ENCODE measurements around the gene GSC.

GSC gene

DNA sequence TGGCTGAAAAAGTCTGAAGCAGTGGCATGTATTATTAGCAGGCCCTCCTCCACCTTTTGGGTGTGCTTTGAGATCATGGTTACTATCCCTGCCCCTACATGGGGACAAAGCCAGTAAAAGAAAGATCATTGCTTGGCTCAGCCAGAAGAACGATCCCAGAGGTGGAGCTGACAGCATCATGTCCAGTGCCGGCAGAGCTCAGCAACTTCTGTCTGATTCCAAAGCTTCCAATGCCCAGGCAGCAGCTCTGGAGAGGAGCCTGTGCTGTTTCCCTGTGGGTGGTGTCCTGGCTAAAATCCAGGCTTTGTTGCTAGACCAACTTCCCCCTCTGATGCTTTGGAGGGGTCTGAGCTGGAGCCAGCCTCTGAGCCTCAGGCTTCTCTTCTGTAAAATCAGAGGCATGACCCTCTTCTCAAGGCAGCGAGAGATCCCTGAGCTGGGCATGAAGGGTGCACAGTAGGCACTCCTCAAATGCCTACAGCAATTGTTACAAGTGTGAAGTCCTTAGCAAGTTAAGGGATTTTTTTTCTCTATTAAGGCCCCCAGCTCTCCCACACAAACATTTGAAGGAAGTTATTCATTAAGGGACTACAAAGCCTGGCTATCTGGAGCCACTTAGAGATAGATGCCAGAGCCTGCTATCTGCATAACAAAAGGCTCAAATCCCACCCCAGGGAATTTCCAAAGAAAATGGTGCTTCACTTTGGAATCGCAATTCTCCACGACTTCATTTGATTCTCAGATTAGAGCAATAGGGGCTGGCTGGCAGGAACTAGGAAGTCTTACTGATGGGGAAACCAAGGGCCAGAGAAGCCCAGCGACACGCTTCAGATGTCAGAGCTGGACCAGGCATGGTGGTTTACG, 10.9 kb upstream of the GSC start:
- H3K4me1 ChIP-seq (ENCODE audit: control insufficient read depth in 1 of 2, insufficient read depth in 2 of 2, low read length in 2 of 2): no peaks in the 10 kb centered on the region
- no peak overlapping the region for H3K9ac ChIP-seq (ENCODE audit: low read length)
- H2AFZ ChIP-seq (ENCODE audit: insufficient read depth, low read length, poor library complexity): no peak overlapping the region
- peaks cover 7% of the 10 kb centered on the region for H3K27me3 ChIP-seq (ENCODE audit: insufficient read depth, low read length)
- no CpG with 5 or more reads among the region's 8 CpGs for WGBS (ENCODE audit: extremely low coverage, insufficient coverage, insufficient read length)
- H3K79me2 ChIP-seq (ENCODE audit: control insufficient read depth, insufficient read depth, low read length, poor library complexity): no peaks in the 10 kb centered on the region
- H3K23ac ChIP-seq (ENCODE audit: low read length): no peak overlapping the region
- no peak overlapping the region for H2AK5ac ChIP-seq (ENCODE audit: low read length)
- H3K4ac ChIP-seq (ENCODE audit: low read depth, low read length): no peak overlapping the region
- no peak overlapping the region for H3K18ac ChIP-seq (ENCODE audit: low read length)
- no peak overlapping the region for H2BK120ac ChIP-seq (ENCODE audit: insufficient read depth, low read length, poor library complexity)
- H3K79me1 ChIP-seq (ENCODE audit: low read length): no peaks in the 10 kb centered on the region
- no peak overlapping the region for H2BK12ac ChIP-seq (ENCODE audit: low read length)
- no peak overlapping the region for H4K12ac ChIP-seq (ENCODE audit: low read depth, low read length)
- H3K36me3 ChIP-seq (ENCODE audit: control insufficient read depth in 1 of 2, insufficient read depth in 2 of 2, low read length in 2 of 2): no peaks in the 10 kb centered on the region
- no peak overlapping the region for H3K4me3 ChIP-seq (ENCODE audit: low read depth, low read length)
- no peak overlapping the region for H3K27ac ChIP-seq (ENCODE audit: low read depth, low read length)
- H4K91ac ChIP-seq (ENCODE audit: low read depth, low read length): no peak overlapping the region
- no peak overlapping the region for H2BK5ac ChIP-seq (ENCODE audit: low read depth, low read length, poor library complexity)
- H4K8ac ChIP-seq (ENCODE audit: low read depth, low read length): no peak overlapping the region
- peaks cover 3% of the 10 kb centered on the region for H3K9me3 ChIP-seq (ENCODE audit: insufficient read depth, low read depth, low read length)
- no peak overlapping the region for H3K14ac ChIP-seq (ENCODE audit: low read length)
- H3K4me2 ChIP-seq (ENCODE audit: low read length): no peak overlapping the region
- no peak for DNase-seq

GRCh38 chr14:94779713-94780112, 9.8 kb upstream of the GSC start:
- Histone ChIP-seq H3K9ac (ENCODE audit: low read length) (no peak overlapping the region), H4K12ac (ENCODE audit: low read depth, low read length) (no peak overlapping the region), H2BK12ac (ENCODE audit: low read length) (no peak overlapping the region), H2AK5ac (ENCODE audit: low read length) (no peak overlapping the region), H3K18ac (ENCODE audit: low read length) (no peak overlapping the region), H3K14ac (ENCODE audit: low read length) (no peak overlapping the region), H2AFZ (ENCODE audit: insufficient read depth, low read length, poor library complexity) (no peak overlapping the region), H3K27ac (ENCODE audit: low read depth, low read length) (no peak overlapping the region), H3K4ac (ENCODE audit: low read depth, low read length) (no peak overlapping the region), H2BK120ac (ENCODE audit: insufficient read depth, low read length, poor library complexity) (no peak overlapping the region), H3K9me3 (ENCODE audit: insufficient read depth, low read depth, low read length) (peaks cover 3% of the 10 kb centered on the region), H3K79me1 (ENCODE audit: low read length) (no peaks in the 10 kb centered on the region), H3K4me1 (ENCODE audit: control insufficient read depth in 1 of 2, insufficient read depth in 2 of 2, low read length in 2 of 2) (no peaks in the 10 kb centered on the region), H3K79me2 (ENCODE audit: control insufficient read depth, insufficient read depth, low read length, poor library complexity) (no peaks in the 10 kb centered on the region), H3K27me3 (ENCODE audit: insufficient read depth, low read length) (peaks cover 17% of the 10 kb centered on the region), H2BK5ac (ENCODE audit: low read depth, low read length, poor library complexity) (no peak overlapping the region), H4K8ac (ENCODE audit: low read depth, low read length) (no peak overlapping the region), H4K91ac (ENCODE audit: low read depth, low read length) (no peak overlapping the region), H3K23ac (ENCODE audit: low read length) (no peak overlapping the region), H3K36me3 (ENCODE audit: control insufficient read depth in 1 of 2, insufficient read depth in 2 of 2, low read length in 2 of 2) (no peaks in the 10 kb centered on the region), H3K4me2 (ENCODE audit: low read length) (no peak overlapping the region), H3K4me3 (ENCODE audit: low read depth, low read length) (no peak overlapping the region)
- no peak for DNase-seq
- WGBS (ENCODE audit: extremely low coverage, insufficient coverage, insufficient read length): no CpG with 5 or more reads among the region's 5 CpGs

- peaks cover 0 to 2% of the 10 kb centered on the region in 2 experiments for H3K4me1 ChIP-seq (ENCODE audit: control insufficient read depth in 1 of 2, insufficient read depth in 2 of 2, low read length in 2 of 2)
- H3K14ac ChIP-seq (ENCODE audit: low read length): no peak overlapping the region
- no peak overlapping the region for H2AK5ac ChIP-seq (ENCODE audit: low read length)
- H2BK120ac ChIP-seq (ENCODE audit: insufficient read depth, low read length, poor library complexity): no peak overlapping the region
- H4K91ac ChIP-seq (ENCODE audit: low read depth, low read length): no peak overlapping the region
- DNase-seq: peak in 1 of 2 donors; percentile 33
- H3K4me2 ChIP-seq (ENCODE audit: low read length): no peak overlapping the region
- no peak overlapping the region for H3K4me3 ChIP-seq (ENCODE audit: low read depth, low read length)
- H3K36me3 ChIP-seq (ENCODE audit: control insufficient read depth in 1 of 2, insufficient read depth in 2 of 2, low read length in 2 of 2): no peaks in the 10 kb centered on the region
- no peak overlapping the region for H2BK12ac ChIP-seq (ENCODE audit: low read length)
- no peak overlapping the region for H3K23ac ChIP-seq (ENCODE audit: low read length)
- H3K4ac ChIP-seq (ENCODE audit: low read depth, low read length): no peak overlapping the region
- no peak overlapping the region for H3K18ac ChIP-seq (ENCODE audit: low read length)
- H2BK5ac ChIP-seq (ENCODE audit: low read depth, low read length, poor library complexity): no peak overlapping the region
- H3K9ac ChIP-seq (ENCODE audit: low read length): no peak overlapping the region
- H3K27ac ChIP-seq (ENCODE audit: low read depth, low read length): no peak overlapping the region
- H3K79me2 ChIP-seq (ENCODE audit: control insufficient read depth, insufficient read depth, low read length, poor library complexity): no peaks in the 10 kb centered on the region
- H3K79me1 ChIP-seq (ENCODE audit: low read length): no peaks in the 10 kb centered on the region
- no peak overlapping the region for H4K12ac ChIP-seq (ENCODE audit: low read depth, low read length)
- no CpG with 5 or more reads among the region's 2 CpGs for WGBS (ENCODE audit: extremely low coverage, insufficient coverage, insufficient read length)
- H4K8ac ChIP-seq (ENCODE audit: low read depth, low read length): no peak overlapping the region
- peaks cover 3% of the 10 kb centered on the region for H3K9me3 ChIP-seq (ENCODE audit: insufficient read depth, low read depth, low read length)
- peaks cover 51% of the 10 kb centered on the region for H3K27me3 ChIP-seq (ENCODE audit: insufficient read depth, low read length)
- H2AFZ ChIP-seq (ENCODE audit: insufficient read depth, low read length, poor library complexity): no peak overlapping the region
Observed at GRCh38 chr14:94775871-94776210, 5.9 kb upstream of the GSC start.

- H3K23ac ChIP-seq (ENCODE audit: low read length): no peak overlapping the region
- H3K9ac ChIP-seq (ENCODE audit: low read length): no peak overlapping the region
- no peak overlapping the region for H2BK12ac ChIP-seq (ENCODE audit: low read length)
- H4K12ac ChIP-seq (ENCODE audit: low read depth, low read length): no peak overlapping the region
- DNase-seq: peak in 1 of 2 donors; percentile 11
- no peaks in the 10 kb centered on the region for H3K36me3 ChIP-seq (ENCODE audit: control insufficient read depth in 1 of 2, insufficient read depth in 2 of 2, low read length in 2 of 2)
- no peak overlapping the region for H2BK120ac ChIP-seq (ENCODE audit: insufficient read depth, low read length, poor library complexity)
- no peak overlapping the region for H4K8ac ChIP-seq (ENCODE audit: low read depth, low read length)
- peaks cover 0 to 2% of the 10 kb centered on the region in 2 experiments for H3K4me1 ChIP-seq (ENCODE audit: control insufficient read depth in 1 of 2, insufficient read depth in 2 of 2, low read length in 2 of 2)
- peaks cover 56% of the 10 kb centered on the region for H3K27me3 ChIP-seq (ENCODE audit: insufficient read depth, low read length)
- H3K4me2 ChIP-seq (ENCODE audit: low read length): no peak overlapping the region
- H3K79me2 ChIP-seq (ENCODE audit: control insufficient read depth, insufficient read depth, low read length, poor library complexity): no peaks in the 10 kb centered on the region
- H2AFZ ChIP-seq (ENCODE audit: insufficient read depth, low read length, poor library complexity): no peak overlapping the region
- no peak overlapping the region for H3K18ac ChIP-seq (ENCODE audit: low read length)
- H4K91ac ChIP-seq (ENCODE audit: low read depth, low read length): no peak overlapping the region
- no peak overlapping the region for H2AK5ac ChIP-seq (ENCODE audit: low read length)
- peaks cover 3% of the 10 kb centered on the region for H3K9me3 ChIP-seq (ENCODE audit: insufficient read depth, low read depth, low read length)
- WGBS (ENCODE audit: extremely low coverage, insufficient coverage, insufficient read length): no CpG with 5 or more reads among the region's 20 CpGs
- H3K27ac ChIP-seq (ENCODE audit: low read depth, low read length): no peak overlapping the region
- H3K4ac ChIP-seq (ENCODE audit: low read depth, low read length): no peak overlapping the region
- no peak overlapping the region for H3K4me3 ChIP-seq (ENCODE audit: low read depth, low read length)
- no peaks in the 10 kb centered on the region for H3K79me1 ChIP-seq (ENCODE audit: low read length)
- no peak overlapping the region for H2BK5ac ChIP-seq (ENCODE audit: low read depth, low read length, poor library complexity)
- H3K14ac ChIP-seq (ENCODE audit: low read length): no peak overlapping the region
Observed at GRCh38 chr14:94775091-94775870, 5.4 kb upstream of the GSC start.
